ENCODE results near the gene EPS15.
A peak's percentile ranks its signal among the peaks of the same experiment; 100 is the strongest.
"Not testable (repeated sequence)": the region's sequence is repeated elsewhere in the genome, so short reads cannot be mapped to it uniquely, and the experiment has no call there.

EPS15 gene

GRCh38 chr1:51506537-51506936, 12.5 kb downstream of the EPS15 start:
- ChIA-PET CTCF (interaction anchor here (0.7 to 1.0 kb wide), 2 partner anchors 9 to 80 kb away, joined by 3 read pairs; no protein-coding TSS in a partner anchor), POLR2A (interaction anchor here (0.7 to 1.2 kb wide), 2 partner anchors 12 to 936 kb away, joined by 3 to 5 read pairs; partner anchors contain the start of gene EPS15)
- H3K27ac ChIP-seq (ENCODE audit: extremely low read depth, low read depth, low read length), result no peak overlapping the region

GRCh38 chr1:51504806-51505525, 14.1 kb downstream of the EPS15 start:
- POLR2A ChIA-PET, result interaction anchor here (0.5 kb wide), 1 partner anchor 517 kb away, joined by 3 read pairs; no protein-coding TSS in a partner anchor
- Histone ChIP-seq H3K27ac (ENCODE audit: extremely low read depth, low read depth, low read length) (no peak overlapping the region), H3K4me3 (ENCODE audit: low read depth, low read length) (no peak overlapping the region), H3K4me1 (ENCODE audit: control insufficient read depth, insufficient read depth, low read length) (peaks cover 7% of the 10 kb centered on the region), H3K9me3 (ENCODE audit: control insufficient read depth, insufficient read depth, low read depth, low read length) (no peaks in the 10 kb centered on the region), H3K36me3 (ENCODE audit: control insufficient read depth in 2 of 2, insufficient read depth in 1 of 2, low read length in 2 of 2) (peaks cover 12 to 15% of the 10 kb centered on the region in 2 experiments; a peak in 2 of 3 replicates)
- CTCF ChIA-PET, result interaction anchor here (0.6 to 0.8 kb wide), 2 partner anchors 13 to 15 kb away, joined by 3 to 6 read pairs; no protein-coding TSS in a partner anchor
- TF ChIP-seq, protein P1, sequence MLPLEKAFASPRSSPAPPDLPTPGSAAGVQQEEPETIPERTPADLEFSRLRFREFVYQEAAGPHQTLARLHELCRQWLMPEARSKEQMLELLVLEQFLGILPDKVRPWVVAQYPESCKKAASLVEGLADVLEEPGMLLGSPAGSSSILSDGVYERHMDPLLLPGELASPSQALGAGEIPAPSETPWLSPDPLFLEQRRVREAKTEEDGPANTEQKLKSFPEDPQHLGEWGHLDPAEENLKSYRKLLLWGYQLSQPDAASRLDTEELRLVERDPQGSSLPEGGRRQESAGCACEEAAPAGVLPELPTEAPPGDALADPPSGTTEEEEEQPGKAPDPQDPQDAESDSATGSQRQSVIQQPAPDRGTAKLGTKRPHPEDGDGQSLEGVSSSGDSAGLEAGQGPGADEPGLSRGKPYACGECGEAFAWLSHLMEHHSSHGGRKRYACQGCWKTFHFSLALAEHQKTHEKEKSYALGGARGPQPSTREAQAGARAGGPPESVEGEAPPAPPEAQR (tag by site-specific recombination; IDR thresholded peaks at IDR 0.05), result no peak
- no peak for TF ChIP-seq ZNF155 (tag by site-specific recombination; IDR thresholded peaks at IDR 0.05)
- no peak for TF ChIP-seq ZNF560 (tag by site-specific recombination; IDR thresholded peaks at IDR 0.05; ENCODE audit: borderline replicate concordance)

More at GRCh38 chr1:51506537-51506936, 12.5 kb downstream of the EPS15 start:
- TF ChIP-seq KLF1 (tag by site-specific recombination; IDR thresholded peaks at IDR 0.05), result no peak
- TF ChIP-seq ZNF274 (IDR thresholded peaks at IDR 0.05; ENCODE audit: low read length), result no peak
- no peak for TF ChIP-seq ZNF274 (tag by site-specific recombination; IDR thresholded peaks at IDR 0.05; ENCODE audit: borderline replicate concordance)
- TF ChIP-seq FEZF1 (tag by site-specific recombination; IDR thresholded peaks at IDR 0.05), result no peak
- TF ChIP-seq, protein P2, sequence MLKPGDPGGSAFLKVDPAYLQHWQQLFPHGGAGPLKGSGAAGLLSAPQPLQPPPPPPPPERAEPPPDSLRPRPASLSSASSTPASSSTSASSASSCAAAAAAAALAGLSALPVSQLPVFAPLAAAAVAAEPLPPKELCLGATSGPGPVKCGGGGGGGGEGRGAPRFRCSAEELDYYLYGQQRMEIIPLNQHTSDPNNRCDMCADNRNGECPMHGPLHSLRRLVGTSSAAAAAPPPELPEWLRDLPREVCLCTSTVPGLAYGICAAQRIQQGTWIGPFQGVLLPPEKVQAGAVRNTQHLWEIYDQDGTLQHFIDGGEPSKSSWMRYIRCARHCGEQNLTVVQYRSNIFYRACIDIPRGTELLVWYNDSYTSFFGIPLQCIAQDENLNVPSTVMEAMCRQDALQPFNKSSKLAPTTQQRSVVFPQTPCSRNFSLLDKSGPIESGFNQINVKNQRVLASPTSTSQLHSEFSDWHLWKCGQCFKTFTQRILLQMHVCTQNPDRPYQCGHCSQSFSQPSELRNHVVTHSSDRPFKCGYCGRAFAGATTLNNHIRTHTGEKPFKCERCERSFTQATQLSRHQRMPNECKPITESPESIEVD (tag by site-specific recombination; IDR thresholded peaks at IDR 0.05), result 0 out of 2 replicates have a peak, but pooled peaks have one; percentile 21
- 0 out of 2 replicates have a peak, but pooled peaks have one; percentile 33 for TF ChIP-seq ZNF600 (tag by site-specific recombination; IDR thresholded peaks at IDR 0.05)
- TF ChIP-seq ZNF24 (tag by site-specific recombination; IDR thresholded peaks at IDR 0.05), result no peak
- H3K36me3 ChIP-seq (ENCODE audit: control insufficient read depth in 2 of 2, insufficient read depth in 1 of 2, low read length in 2 of 2), result peaks cover 12 to 15% of the 10 kb centered on the region in 2 experiments; a peak in 2 of 3 replicates
- H3K9me3 ChIP-seq (ENCODE audit: control insufficient read depth, insufficient read depth, low read depth, low read length), result no peaks in the 10 kb centered on the region
- no peak overlapping the region for H3K4me3 ChIP-seq (ENCODE audit: low read depth, low read length)
- peaks cover 9% of the 10 kb centered on the region for H3K4me1 ChIP-seq (ENCODE audit: control insufficient read depth, insufficient read depth, low read length)

DNA sequence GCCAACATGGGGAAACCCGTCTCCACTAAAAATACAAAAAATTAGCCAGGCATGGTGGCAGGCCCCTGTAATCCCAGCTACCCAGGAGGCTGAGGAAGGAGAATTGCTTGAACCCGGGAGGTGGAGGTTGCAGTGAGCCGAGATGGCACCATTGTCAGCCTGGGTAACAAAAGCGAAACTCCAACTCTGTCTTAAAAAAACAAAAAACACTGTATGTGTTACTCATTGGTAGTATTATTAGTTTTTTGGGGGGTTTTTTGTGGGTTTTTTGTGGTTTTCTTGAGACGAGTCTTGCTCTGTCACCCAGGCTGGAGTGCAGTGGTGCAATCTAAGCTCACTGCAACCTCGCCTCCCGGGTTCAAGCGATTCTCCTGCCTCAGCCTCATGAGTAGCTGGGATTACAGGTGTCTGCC, 17.8 kb downstream of the EPS15 start:
- H3K4me3 ChIP-seq (ENCODE audit: low read depth, low read length); H3K9me3 ChIP-seq (ENCODE audit: control insufficient read depth, insufficient read depth, low read depth, low read length); CTCF ChIA-PET; POLR2A ChIA-PET; H3K27ac ChIP-seq (ENCODE audit: extremely low read depth, low read depth, low read length); H3K4me1 ChIP-seq (ENCODE audit: control insufficient read depth, insufficient read depth, low read length): not testable (repeated sequence)
- H3K36me3 ChIP-seq (ENCODE audit: control insufficient read depth in 2 of 2, insufficient read depth in 1 of 2, low read length in 2 of 2), result peaks cover 11 to 12% of the 10 kb centered on the region in 2 experiments; a peak in 2 of 3 replicates

DNA sequence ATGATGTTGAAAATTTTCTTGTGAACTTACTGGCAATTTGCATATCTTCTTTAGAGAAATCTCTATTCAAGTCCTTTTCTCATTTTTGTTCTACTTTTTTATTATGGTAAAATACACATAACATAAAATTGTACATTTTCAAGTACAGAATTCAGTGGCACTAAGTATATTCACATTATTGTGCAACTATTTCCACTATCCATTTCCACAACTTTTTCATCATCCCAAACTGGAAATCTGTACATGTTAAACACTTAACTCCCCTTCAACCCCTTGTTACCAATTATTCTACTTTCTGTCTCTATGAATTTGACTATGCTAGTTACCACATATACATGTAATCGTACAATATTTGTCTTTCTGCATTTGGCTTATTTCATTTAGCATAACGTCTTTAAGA, 19.4 kb downstream of the EPS15 start:
- H3K9me3 ChIP-seq (ENCODE audit: control insufficient read depth, insufficient read depth, low read depth, low read length), result no peaks in the 10 kb centered on the region

More for the DNA sequence above, 19.4 kb downstream of the EPS15 start:
- POLR2A ChIA-PET, result no interaction called here
- peaks cover 11% of the 10 kb centered on the region in 2 experiments; a peak in 2 of 3 replicates for H3K36me3 ChIP-seq (ENCODE audit: control insufficient read depth in 2 of 2, insufficient read depth in 1 of 2, low read length in 2 of 2)
- CTCF ChIA-PET, result no interaction called here
- no peak overlapping the region for H3K4me3 ChIP-seq (ENCODE audit: low read depth, low read length)
- no peak overlapping the region for H3K27ac ChIP-seq (ENCODE audit: extremely low read depth, low read depth, low read length)
- TF ChIP-seq KLF16 (tag by site-specific recombination; IDR thresholded peaks at IDR 0.05), result no peak
- TF ChIP-seq ZNF2 (tag by site-specific recombination; IDR thresholded peaks at IDR 0.05), result no peak
- no peak for TF ChIP-seq ZNF292 (tag by site-specific recombination; IDR thresholded peaks at IDR 0.05; ENCODE audit: borderline replicate concordance, low read depth)
- TF ChIP-seq, protein P3, sequence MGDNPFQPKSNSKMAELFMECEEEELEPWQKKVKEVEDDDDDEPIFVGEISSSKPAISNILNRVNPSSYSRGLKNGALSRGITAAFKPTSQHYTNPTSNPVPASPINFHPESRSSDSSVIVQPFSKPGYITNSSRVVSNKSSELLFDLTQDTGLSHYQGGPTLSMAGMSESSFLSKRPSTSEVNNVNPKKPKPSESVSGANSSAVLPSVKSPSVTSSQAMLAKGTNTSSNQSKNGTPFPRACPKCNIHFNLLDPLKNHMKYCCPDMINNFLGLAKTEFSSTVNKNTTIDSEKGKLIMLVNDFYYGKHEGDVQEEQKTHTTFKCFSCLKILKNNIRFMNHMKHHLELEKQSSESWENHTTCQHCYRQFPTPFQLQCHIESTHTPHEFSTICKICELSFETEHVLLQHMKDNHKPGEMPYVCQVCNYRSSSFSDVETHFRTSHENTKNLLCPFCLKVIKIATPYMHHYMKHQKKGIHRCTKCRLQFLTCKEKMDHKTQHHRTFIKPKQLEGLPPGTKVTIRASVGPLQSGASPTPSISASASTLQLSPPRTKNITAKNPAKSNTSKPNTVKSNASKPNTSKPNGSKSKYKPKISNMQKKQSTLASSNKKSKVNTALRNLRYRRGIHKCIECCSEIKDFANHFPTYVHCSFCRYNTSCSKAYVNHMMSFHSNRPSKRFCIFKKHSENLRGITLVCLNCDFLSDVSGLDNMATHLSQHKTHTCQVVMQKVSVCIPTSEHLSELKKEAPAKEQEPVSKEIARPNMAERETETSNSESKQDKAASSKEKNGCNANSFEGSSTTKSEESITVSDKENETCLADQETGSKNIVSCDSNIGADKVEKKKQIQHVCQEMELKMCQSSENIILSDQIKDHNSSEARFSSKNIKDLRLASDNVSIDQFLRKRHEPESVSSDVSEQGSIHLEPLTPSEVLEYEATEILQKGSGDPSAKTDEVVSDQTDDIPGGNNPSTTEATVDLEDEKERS (tag by site-specific recombination; IDR thresholded peaks at IDR 0.05), result no peak
- no peak for TF ChIP-seq PBX3 (CRISPR knock-in tag; IDR thresholded peaks at IDR 0.05)
- H3K4me1 ChIP-seq (ENCODE audit: control insufficient read depth, insufficient read depth, low read length), result peaks cover 3% of the 10 kb centered on the region; the same call in 1 of the 2 replicates
